CD14-positive monocyte (primary cell): ENCODE measurements around the gene ZNF474. TPM values are rescaled to one million over a fixed set of nuclear protein-coding genes. Genes with fewer than 3 reads are reported as not detected.

Source experiments
- DNase-seq, 3 donors: peaks; one replicate each; pipeline ENCODE4 v3.0.0-alpha.2; 2011 to 2022
- H2AFZ ChIP-seq: 2 replicates; pipeline ENCODE4 v1.6.0; 2012; ENCODE audit warnings: mild to moderate bottlenecking, low read depth, low read length, inconsistent platforms; ENCODE audit not compliant: insufficient read depth, poor library complexity, severe bottlenecking
- H3K27ac ChIP-seq, 2 donors: 1 replicate in 1 of 2; 2 replicates in 1 of 2; pipeline ENCODE4 v1.5.1; 2012 to 2013; ENCODE audit warnings: low read length in 2 of 2, control low read depth in 1 of 2, inconsistent platforms in 1 of 2, low read depth in 1 of 2, mild to moderate bottlenecking in 1 of 2
- H3K27me3 ChIP-seq, 2 donors: one replicate each; pipeline versions ENCODE4 v1.6.0 to v1.6.1; 2011 to 2013; ENCODE audit warnings: low read length in 2 of 2; ENCODE audit not compliant: control insufficient read depth in 2 of 2, insufficient read depth in 2 of 2
- H3K36me3 ChIP-seq, 2 donors: replicated peaks in 1 of 2; 1 replicate in 1 of 2; 2 replicates in 1 of 2; pipeline versions ENCODE4 v1.5.1 to v1.6.1; 2012 to 2013; ENCODE audit warnings: low read length in 2 of 2, control low read depth in 1 of 2, inconsistent platforms in 1 of 2, mild to moderate bottlenecking in 1 of 2; ENCODE audit not compliant: insufficient read depth in 2 of 2, control insufficient read depth in 1 of 2
- H3K4me1 ChIP-seq, 2 donors: 1 replicate in 1 of 2; 2 replicates in 1 of 2; pipeline versions ENCODE4 v1.5.1 to v1.6.1; 2012 to 2013; ENCODE audit warnings: low read length in 2 of 2, control low read depth in 1 of 2, inconsistent platforms in 1 of 2, mild to moderate bottlenecking in 1 of 2, moderate library complexity in 1 of 2; ENCODE audit not compliant: insufficient read depth in 2 of 2, control insufficient read depth in 1 of 2
- H3K4me2 ChIP-seq: replicated peaks from 2 replicates; pipeline ENCODE3; 2012; ENCODE audit warnings: low read length, moderate library complexity, mild to moderate bottlenecking; ENCODE audit not compliant: poor library complexity, severe bottlenecking; ENCODE audit errors: extremely low read depth
- H3K4me3 ChIP-seq, 3 experiments: fragments of 200-600 bp in 1 of 3; sonication (generic) in 1 of 3; replicated peaks in 1 of 3; 1 replicate in 2 of 3; 2 replicates in 1 of 3; pipeline ENCODE4 v1.5.1; 2011 to 2013; ENCODE audit warnings: low read length in 3 of 3, mild to moderate bottlenecking in 3 of 3, control low read depth in 2 of 3, low read depth in 2 of 3, inconsistent platforms in 1 of 3, moderate library complexity in 1 of 3
- H3K79me2 ChIP-seq: 2 replicates; pipeline ENCODE4 v1.6.0; 2012; ENCODE audit warnings: mild to moderate bottlenecking, control low read depth, inconsistent platforms, low read length, moderate library complexity; ENCODE audit not compliant: insufficient read depth
- H3K9ac ChIP-seq: 2 replicates; pipeline ENCODE4 v1.6.0; 2017; ENCODE audit warnings: low read length, mild to moderate bottlenecking; ENCODE audit not compliant: insufficient read depth, poor library complexity, severe bottlenecking
- H3K9me3 ChIP-seq, 2 donors: replicated peaks in 1 of 2; 1 replicate in 1 of 2; 2 replicates in 1 of 2; pipeline versions ENCODE4 v1.5.1 to v1.6.1; 2012 to 2013; ENCODE audit warnings: low read length in 2 of 2, control low read depth in 1 of 2; ENCODE audit not compliant: control insufficient read depth in 1 of 2, insufficient read depth in 1 of 2
- H4K20me1 ChIP-seq: 2 replicates; pipeline ENCODE4 v1.6.0; 2012; ENCODE audit warnings: mild to moderate bottlenecking, low read length, control low read depth, moderate library complexity; ENCODE audit not compliant: insufficient read depth
- H3K27ac Mint-ChIP-seq, 7 donors: one replicate each; pipeline ENCODE4 v1.8.0; 2020; ENCODE audit warnings: mild to moderate bottlenecking in 7 of 7, mixed read lengths in 7 of 7, moderate library complexity in 6 of 7, inconsistent platforms in 2 of 7
- H3K27me3 Mint-ChIP-seq, 3 donors: one replicate each; pipeline ENCODE4 v1.8.0; 2021 to 2022; ENCODE audit warnings: low read depth in 3 of 3, mild to moderate bottlenecking in 3 of 3, mixed read lengths in 3 of 3, moderate library complexity in 3 of 3, inconsistent platforms in 1 of 3
- H3K36me3 Mint-ChIP-seq, 2 donors: one replicate each; pipeline ENCODE4 v1.8.0; 2020; ENCODE audit warnings: mixed read lengths in 2 of 2, inconsistent platforms in 1 of 2, mild to moderate bottlenecking in 1 of 2
- H3K4me1 Mint-ChIP-seq: one replicate; pipeline ENCODE4 v1.8.0; 2020; ENCODE audit warnings: mild to moderate bottlenecking, mixed read lengths
- H3K4me3 Mint-ChIP-seq, 2 donors: one replicate each; pipeline ENCODE4 v1.8.0; 2020; ENCODE audit warnings: mild to moderate bottlenecking in 2 of 2, mixed read lengths in 2 of 2, moderate library complexity in 1 of 2
- H3K9me3 Mint-ChIP-seq, 7 donors: one replicate each; pipeline ENCODE4 v1.8.0; 2020 to 2022; ENCODE audit warnings: mixed read lengths in 7 of 7, mild to moderate bottlenecking in 6 of 7, moderate library complexity in 6 of 7, inconsistent platforms in 2 of 7
- CTCF ChIP-seq: fragments of 200-600 bp; IDR thresholded peaks from one replicate; pipeline ENCODE4 v1.8.0; 2022; ENCODE audit warnings: antibody characterized with exemption, mild to moderate bottlenecking
- WGBS: methylation state at CpG from one replicate; pipeline ENCODE4 v1.1.5; 2013; ENCODE audit warnings: missing lambda C conversion rate; ENCODE audit not compliant: insufficient coverage; 5-methylcytosine and 5-hydroxymethylcytosine counted together
- intact Hi-C, 2 donors: fragments of 100-400 bp; cut with micrococcal nuclease; formaldehyde crosslinking; loops; one replicate each; pipeline versions ENCODE4 v1.15.0 to v1.15.1; 2023
- polyA plus RNA-seq, 3 donors: library from polyadenylated mRNA; depleted of rRNA in 1 of 3; unstranded in 2 of 3; stranded (reverse) in 1 of 3; fragments of 300-500 nt in 2 of 3; fragments of >200 nt in 1 of 3; fragmentation: Illumina TruSeq in 2 of 3; gene quantifications; 1 replicate in 2 of 3; 2 replicates in 1 of 3; pipeline ENCODE4 v1.2.3, GENCODE V29; 2012 to 2021

The ZNF474 gene
- polyA plus RNA-seq, 3 donors: 0.09 TPM; not detected in 2

DNA sequence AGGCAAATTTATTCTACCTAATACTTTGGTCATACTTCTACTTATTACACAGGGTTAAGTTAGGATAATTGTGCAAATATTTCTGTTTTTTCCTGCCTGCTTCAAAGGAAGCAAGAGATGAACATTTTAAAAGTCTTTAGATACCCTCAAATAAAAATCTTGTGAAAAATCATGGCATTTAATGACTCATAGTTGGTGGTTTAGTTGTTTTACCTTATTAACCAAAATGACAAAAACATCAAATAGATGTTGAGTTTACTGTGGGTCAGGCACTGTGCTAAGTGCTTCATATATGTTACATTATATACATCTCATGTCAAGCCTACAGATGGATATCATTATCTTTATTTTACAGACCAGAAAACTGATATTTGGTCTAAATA, 54.4 kb downstream of the ZNF474 start:
- H3K36me3 Mint-ChIP-seq: no peaks in the 10 kb centered on the region
- peaks cover 0 to 3% (median 1%) of the 10 kb centered on the region in 7 donors for H3K9me3 Mint-ChIP-seq
- no peak overlapping the region for H3K4me3 Mint-ChIP-seq
- Histone ChIP-seq H3K9ac (no peak overlapping the region), H3K4me1 (no peaks in the 10 kb centered on the region), H4K20me1 (no peaks in the 10 kb centered on the region), H3K27me3 (no peaks in the 10 kb centered on the region), H3K9me3 (no peaks in the 10 kb centered on the region), H3K4me2 (no peak overlapping the region), H3K4me3 (no peak overlapping the region), H3K79me2 (no peaks in the 10 kb centered on the region), H2AFZ (no peak overlapping the region), H3K36me3 (no peaks in the 10 kb centered on the region), H3K27ac (no peak overlapping the region)
- intact Hi-C loops: no loop called here
- H3K4me1 Mint-ChIP-seq: no peaks in the 10 kb centered on the region
- H3K27me3 Mint-ChIP-seq: peaks cover 0 to 1% (median 0%) of the 10 kb centered on the region in 3 donors
- H3K27ac Mint-ChIP-seq: no peak overlapping the region
- no peak for TF ChIP-seq CTCF
- no peak for DNase-seq

- no peak for DNase-seq
- Histone ChIP-seq H3K9me3 (no peaks in the 10 kb centered on the region), H3K79me2 (no peaks in the 10 kb centered on the region), H3K4me2 (no peak overlapping the region), H3K4me3 (no peak overlapping the region), H3K9ac (no peak overlapping the region), H2AFZ (no peak overlapping the region), H3K36me3 (no peaks in the 10 kb centered on the region), H3K27me3 (no peaks in the 10 kb centered on the region), H4K20me1 (no peaks in the 10 kb centered on the region), H3K27ac (no peak overlapping the region), H3K4me1 (no peaks in the 10 kb centered on the region)
- Mint-ChIP-seq H3K27me3 (peaks cover 0 to 1% (median 0%) of the 10 kb centered on the region in 3 donors), H3K4me1 (no peaks in the 10 kb centered on the region), H3K27ac (no peak overlapping the region), H3K36me3 (no peaks in the 10 kb centered on the region), H3K9me3 (peaks cover 0 to 1% (median 0%) of the 10 kb centered on the region in 7 donors), H3K4me3 (no peak overlapping the region)
- intact Hi-C loops: no loop called here
- TF ChIP-seq CTCF: no peak
- WGBS: 71% methylated on average over 1 of the region's 5 CpGs
These were observed 55.4 kb downstream of the ZNF474 start for GRCh38 chr5:122184676-122185255.
